Activated CD8-positive, alpha-beta memory T cell treated with anti-CD3 and anti-CD28 coated beads, Interleukin-2, amount 50 U/mL, for 1 hour (primary cell): ENCODE measurements around the gene TTLL1.
"Not testable (repeated sequence)": the region's sequence is repeated elsewhere in the genome, so short reads cannot be mapped to it uniquely, and the experiment has no call there.

Experiments used
- DNase-seq: peaks from one replicate; pipeline ENCODE4 v3.0.0-alpha.2; 2020; ENCODE audit errors: extremely low read depth

Gene TTLL1

DNA sequence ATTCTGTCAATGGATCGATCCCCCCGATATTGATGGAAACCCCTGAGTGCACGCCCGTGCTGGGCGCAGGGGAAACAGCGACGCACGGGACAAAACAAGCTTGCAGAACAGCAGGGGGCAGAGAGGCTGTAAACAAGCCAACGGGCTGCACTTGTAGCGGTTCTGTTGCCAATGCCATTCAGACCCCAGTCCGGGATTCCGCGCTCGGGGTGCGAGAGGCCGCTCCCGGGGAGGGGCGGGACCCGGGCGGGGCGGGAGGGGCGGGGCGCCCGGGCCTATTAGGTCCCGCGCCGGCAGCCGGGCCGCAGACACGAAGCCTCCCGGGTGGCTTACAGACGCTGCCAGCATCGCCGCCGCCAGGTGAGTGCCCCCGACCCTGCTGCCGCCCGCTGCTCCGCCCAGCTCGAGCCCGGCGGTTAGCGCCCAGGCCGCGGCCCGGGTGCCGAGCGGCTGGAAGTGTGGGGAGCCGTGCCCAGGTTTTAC is 21.3 kb upstream of the TTLL1 start, which contains the start of gene BIK:
Gene BIK (plus strand): TSS at position 307 of the 483 bp plus-strand sequence. CDS start 13,273 bp downstream, outside the sequence.
- peak; percentile 16 for DNase-seq

DNA sequence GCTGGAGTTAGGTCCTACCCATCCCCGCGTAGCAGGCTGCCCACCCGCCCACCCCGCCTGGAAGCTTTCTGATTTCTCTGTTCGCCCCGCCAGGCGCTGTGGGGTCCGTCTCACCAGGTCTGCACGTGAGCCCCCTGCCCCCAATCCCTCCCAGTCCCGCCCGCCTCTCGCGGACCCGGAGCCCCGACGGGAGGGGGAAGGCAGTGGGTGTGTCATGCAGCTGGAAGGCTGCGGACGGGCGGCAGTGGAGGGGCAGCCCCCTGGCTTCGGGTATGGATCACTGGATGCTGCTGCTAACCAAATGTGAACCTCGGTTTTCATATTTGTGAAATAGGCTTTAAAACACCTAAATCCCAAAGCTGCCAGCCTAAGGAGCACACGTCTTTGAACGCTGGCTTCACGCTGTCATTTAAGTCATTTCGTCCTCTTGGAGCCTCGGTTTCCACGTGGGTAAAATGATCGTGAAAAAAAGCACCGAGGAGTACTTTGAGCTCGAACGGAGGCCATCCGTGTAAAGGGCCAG is 20.8 kb upstream of the TTLL1 start:
- DNase-seq = no peak

DNA sequence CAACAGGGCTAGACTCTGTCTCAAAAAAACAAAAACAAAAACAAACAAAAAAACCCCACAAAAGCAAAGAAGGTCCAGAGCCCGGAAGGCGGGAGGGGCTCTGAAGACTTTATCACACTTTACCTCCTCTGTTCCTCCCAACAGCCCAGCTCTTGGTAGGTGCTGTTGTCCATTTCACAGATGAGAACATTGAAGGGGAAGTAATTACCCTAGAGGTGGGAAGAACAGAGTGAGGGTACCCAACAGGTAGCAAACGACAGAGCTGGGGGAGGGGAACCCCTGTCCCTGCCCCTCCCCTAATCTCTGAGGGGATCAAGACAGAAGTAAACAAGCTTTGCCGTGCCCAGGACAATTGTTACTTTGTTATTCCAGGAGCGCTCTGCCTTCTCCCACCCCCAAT is 20.3 kb upstream of the TTLL1 start:
- no peak for DNase-seq

GRCh38 chr22:43106302-43106701 is 17.1 kb upstream of the TTLL1 start:
- DNase-seq = no peak

DNA sequence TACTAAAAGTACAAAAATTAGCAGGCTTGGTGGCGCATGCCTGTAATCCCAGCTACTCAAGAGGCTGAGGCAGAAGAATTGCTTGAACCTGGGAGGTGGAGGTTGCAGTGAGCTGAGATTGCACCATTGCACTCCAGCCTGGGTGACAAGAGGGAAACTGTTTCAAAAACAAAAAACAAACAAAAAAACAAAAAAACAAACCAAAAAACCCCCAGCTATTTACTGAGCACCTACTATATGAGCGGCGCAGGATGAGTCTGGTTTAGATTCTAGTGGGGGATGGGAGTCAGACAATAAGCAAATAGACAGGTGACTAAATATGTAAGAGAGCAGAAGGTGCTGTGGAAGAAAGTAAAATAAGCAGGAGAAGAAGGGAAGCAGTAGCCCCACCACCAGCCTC is 15.8 kb upstream of the TTLL1 start:
- not testable (repeated sequence) for DNase-seq

DNA sequence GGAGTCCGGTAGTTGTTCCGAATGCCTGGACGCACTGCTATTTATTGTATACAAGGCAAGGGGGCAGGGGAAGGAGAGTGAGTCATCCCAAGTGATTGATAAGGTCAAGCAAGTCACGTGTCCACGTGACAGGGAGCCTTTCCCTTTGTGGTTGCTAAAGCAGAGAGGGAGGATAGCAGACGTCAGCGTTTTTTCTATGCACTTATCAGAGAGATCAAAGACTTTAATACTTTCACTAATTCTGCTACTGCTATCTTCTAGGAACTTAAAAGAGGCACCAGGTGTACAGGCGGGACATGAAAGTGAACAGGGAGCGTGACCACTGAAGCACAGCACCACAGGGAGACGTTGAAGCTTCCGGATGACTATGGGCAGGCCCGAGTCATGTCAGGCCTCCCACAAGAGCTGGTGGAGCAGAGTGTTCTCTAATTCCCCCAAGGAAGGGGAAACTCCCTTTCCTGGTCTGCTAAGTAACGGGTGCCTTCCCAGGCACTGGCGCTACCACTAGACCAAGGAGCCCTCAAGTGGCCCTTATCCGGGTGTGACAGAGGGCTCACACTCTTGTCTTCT is 14.9 kb upstream of the TTLL1 start:
- not testable (repeated sequence) for DNase-seq

DNA sequence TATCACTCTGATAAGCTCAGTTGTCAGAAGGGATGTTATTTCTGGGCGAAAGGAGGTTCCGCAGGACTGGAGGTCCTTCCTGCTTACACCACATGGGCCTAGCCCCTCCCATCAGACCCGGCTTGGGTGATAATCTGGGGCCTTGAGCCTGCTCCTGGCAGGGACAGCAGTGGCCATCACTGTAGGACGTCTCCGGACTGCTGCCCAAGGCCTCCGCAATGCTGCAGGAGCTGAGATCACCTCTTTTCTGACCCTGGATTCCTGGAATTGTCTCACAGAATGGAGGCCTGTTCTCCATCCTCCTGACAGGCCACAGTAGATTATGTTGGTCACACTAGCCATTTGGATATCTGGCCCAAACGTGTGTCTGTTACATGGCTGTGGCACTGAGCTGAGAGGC is 12.1 kb upstream of the TTLL1 start:
- DNase-seq = no peak

- DNase-seq = no peak
Measured at GRCh38 chr22:43100225-43100624, 11.0 kb upstream of the TTLL1 start.

GRCh38 chr22:43099095-43099494 is 9.9 kb upstream of the TTLL1 start:
- DNase-seq = no peak

DNA sequence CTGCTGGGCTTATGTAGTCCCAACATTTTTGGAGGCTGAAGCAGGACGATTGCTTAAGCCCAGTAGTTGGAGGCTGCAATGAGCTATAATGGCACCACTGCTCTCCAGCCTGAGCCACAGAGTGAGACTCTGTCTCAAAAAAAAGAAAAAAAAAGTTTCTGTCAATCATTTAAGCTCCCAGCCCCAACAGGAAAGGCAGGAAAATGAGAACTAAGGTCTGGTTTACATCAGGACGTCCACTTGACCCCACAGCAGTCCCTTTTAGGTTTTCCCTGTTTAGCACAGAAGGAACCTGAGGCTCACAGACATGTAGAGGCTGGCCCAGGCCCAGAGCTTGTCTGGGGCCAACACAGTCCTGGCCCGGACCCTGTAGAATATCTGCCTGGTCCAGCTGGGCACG is 9.2 kb upstream of the TTLL1 start:
- DNase-seq = no peak

DNA sequence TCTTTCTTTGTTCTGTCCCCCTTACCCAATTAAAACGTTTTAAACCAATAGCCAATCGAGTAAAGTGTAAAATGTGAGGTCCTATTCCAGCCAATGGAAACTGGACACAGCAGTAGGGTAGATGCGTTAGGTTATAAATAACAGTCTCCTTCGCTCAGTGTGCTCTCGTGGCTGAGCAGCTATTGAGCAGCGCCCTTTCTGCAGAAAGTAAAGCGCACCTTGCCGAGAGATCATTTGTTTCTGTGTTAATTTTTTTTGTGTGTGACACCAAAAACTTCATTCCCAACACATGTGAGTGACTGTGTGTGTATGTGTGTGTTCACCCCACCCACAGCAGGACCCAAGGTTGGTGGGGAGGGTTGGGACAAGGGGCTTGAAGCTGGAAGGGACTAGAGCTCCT is 7.2 kb upstream of the TTLL1 start:
- no peak for DNase-seq

DNA sequence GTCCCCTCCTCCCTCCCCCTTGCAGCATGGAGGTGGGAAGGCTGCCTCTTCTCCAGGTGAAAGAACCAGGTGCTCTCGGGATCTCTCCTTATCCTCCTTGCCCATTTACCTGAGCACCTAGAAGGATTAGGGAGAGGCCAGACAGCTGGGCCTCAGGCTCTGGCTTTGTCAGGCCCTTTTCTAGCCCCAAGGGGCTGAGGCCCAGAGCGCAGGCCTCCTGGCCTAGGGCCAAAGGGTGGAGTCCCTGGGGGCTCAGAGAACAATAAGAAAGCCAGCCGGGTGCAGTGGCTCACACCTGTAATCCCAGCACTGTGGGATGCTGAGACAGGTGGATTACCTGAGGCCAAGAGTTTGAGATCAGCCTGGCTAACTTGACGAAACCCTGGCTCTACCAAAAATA is 5.4 kb upstream of the TTLL1 start:
- DNase-seq = no peak

- DNase-seq = no peak
Measured at GRCh38 chr22:43094085-43094484, 4.9 kb upstream of the TTLL1 start.

DNA sequence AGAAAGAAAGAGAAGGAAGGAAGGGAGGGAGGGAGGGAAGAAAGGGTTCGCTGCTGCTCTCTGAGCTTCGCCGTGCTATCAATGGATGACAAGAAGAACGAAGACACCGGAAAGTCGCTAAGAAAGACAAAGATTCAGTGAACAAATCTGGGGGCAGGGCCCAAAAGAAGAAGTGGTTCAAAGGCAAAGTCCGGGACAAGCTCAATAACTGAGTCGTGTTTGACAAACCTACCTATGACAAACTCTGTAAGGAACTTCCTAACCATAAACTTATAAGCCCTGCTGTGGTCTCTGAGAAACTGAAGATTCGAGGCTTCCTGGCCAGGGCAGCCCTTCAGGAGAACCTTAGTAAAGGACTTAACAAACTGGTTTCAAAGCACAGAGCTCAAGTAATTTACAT is 2.9 kb upstream of the TTLL1 start:
- no peak for DNase-seq

DNA sequence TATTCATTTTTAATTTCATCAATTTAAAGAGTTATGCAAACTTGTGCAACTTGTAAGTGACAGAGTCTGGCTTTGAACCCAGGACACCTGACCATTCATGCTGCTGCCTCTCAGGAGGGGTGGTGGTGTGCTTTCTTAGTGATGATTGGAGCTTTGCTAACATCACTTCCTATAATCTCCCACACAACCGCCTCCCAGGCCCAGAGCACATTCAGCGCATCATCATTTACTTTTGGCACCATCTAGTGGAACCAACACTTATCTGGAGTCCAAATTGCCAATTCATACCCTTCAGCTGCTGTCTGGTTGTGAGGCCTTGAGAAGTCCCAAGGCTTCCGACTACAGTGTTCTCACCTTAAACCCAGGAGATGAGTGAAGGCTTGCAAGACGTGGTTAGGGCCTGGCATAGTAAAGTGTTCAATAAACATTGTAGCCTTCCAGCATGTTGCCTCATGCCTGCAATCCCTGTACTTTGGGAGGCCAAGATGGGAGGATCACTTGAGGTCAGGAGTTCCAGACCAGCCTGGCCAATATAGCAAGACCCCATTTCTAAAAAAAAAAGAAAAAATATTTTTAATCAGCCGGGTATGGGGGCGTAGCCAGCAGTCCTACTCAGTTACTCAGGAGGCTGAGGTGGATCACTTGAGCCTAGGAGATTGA is 1.1 kb upstream of the TTLL1 start:
- DNase-seq = no peak

- no peak for DNase-seq
Measured at GRCh38 chr22:43088627-43088983, 586 bp downstream of the TTLL1 start.

DNA sequence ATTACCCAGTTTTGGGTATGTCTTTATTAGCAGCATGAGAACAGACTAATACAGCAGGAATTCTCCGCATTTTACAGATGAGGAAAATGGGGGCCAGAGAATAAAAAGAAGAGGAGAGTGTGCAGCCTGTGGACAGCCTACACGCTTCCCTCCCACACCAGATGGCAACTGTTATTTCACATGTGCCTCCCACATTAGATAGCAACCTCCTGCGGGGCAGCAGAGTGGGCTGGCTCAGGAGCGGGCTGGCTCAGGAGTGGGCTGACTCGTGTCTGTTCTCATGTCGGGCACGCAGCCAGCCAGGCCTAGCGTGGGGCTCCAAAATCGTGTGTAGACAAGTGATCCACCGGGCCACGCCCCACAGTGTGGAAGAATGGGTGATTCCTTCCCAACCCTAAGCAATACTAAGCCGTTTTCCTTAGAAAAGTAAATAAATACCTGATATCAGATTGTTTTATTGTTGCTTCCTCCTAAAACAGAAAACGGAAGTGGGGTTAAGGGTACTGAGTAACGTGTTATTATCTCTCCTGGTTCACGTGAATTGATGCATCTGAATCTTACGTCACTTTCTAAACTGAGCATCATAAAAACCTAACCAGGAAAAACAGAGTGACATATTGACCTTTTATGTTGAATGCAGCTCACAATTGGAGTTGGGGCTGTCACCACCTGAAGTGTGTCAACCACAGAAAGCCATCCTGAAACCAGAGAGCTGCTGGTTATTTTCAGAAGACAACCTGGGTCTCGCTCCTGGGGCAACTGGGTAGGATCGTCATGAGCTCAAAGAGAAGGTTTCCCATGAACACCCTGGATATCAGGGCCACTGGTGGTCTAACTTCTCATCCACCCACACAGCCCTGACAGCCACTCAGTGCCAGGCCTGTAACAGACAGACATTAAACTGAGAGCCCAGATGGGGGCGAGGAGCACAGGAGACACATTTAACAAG is 3.3 kb downstream of the TTLL1 start:
- no peak for DNase-seq

GRCh38 chr22:43081968-43082367 is 7.2 kb downstream of the TTLL1 start:
- no peak for DNase-seq

DNA sequence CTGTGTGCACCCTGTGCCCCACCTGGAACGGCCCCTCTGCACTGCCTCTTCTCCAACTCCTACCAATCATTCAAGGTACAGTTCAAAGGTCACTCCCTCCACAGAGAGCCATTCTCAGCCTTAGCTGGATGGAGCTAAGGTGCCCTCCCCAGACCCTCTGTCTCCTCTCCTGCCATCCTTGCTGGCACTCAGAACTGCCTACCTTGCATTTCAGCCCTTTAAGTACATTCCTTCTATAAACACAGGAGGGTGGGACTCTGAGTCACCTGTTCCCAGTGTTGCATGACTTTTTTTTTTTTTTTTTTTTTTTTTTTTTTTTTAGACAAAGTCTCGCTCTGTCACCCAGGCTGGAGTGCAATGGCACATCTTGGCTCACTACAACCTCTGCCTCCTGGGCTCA is 8.6 kb downstream of the TTLL1 start:
- DNase-seq = no peak

- no peak for DNase-seq
Measured at GRCh38 chr22:43079742-43080141, 9.4 kb downstream of the TTLL1 start.

- DNase-seq = no peak
Measured at GRCh38 chr22:43078522-43078921, 10.7 kb downstream of the TTLL1 start.

DNA sequence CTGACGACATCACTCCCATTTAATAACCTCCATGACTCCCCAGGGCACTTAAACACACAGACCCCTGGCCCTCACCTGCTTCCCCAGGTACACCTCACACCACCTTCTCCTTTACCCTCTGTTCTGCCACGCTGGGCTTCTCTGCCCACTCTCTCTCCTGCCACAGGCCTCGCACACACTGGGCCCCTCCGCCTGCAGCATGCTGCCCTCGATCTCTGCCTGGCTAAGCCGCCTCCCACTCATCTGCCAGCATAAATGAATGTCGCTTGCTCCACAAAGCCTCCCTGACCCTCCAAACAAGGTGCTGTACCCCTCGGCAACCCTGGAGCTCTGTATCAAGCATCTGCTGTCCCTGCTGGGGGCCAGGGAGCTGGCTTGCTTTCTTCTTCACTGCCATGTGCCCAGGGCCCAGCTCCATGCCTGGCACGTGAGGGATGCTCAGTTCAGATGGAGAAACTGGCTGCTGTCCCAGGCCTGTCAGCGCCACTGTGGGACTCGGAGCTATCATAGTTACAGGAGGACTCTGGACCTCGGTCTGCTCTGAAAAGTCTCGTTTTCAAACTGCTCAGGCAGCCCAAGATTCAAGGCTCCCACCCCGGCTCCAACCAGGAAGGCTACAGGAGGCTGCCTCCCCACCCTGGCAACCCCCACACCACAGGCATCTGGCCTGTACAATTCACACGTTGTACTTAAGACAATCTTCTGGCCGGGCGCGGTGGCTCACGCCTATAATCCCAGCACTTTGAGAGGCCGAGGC is 11.9 kb downstream of the TTLL1 start:
- no peak for DNase-seq
